Esophagus muscularis mucosa (tissue), 2 donors: ENCODE measurements around the gene EYA2.

Experiments used
- POLR2A ChIP-seq: fragments of 450-650 bp; IDR thresholded peaks from one replicate; pipeline ENCODE4 v1.6.1; 2017; ENCODE audit warnings: antibody characterized with exemption, moderate library complexity, mild to moderate bottlenecking, low read depth
- POLR2AphosphoS5 ChIP-seq, 2 donors: sonication (generic); formaldehyde crosslinking; IDR thresholded peaks; one replicate each; pipeline ENCODE4 v1.6.1; 2017; ENCODE audit warnings: antibody characterized with exemption in 2 of 2

GRCh38 chr20:46933150-46933549 lies 38.5 kb downstream of the EYA2 start:
- TF ChIP-seq POLR2A, result no peak
- no peak for TF ChIP-seq POLR2AphosphoS5 (IDR thresholded peaks at IDR 0.05)
